ENCODE results near the gene SH3PXD2B. TPM values are rescaled to one million over a fixed set of nuclear protein-coding genes. Genes with fewer than 3 reads are reported as not detected.

The SH3PXD2B gene
- total and polyA plus RNA-seq, 8 donors: 4.2 to 24.9 (median 11.0) TPM

GRCh38 chr5:172396220-172396619 is 58.1 kb downstream of the SH3PXD2B start:
- Histone ChIP-seq H3K27ac (no peak overlapping the region), H3K4me1 (no peaks in the 10 kb centered on the region), H3K9me3 (no peaks in the 10 kb centered on the region), H3K27me3 (no peaks in the 10 kb centered on the region), H3K36me3 (no peaks in the 10 kb centered on the region), H3K4me3 (no peak overlapping the region)
- DNase-seq (no peak), ATAC-seq (no peak), FAIRE-seq (no peak)
- 98% methylated on average over 3 of the region's 3 CpGs for WGBS, 2 donors
- TF ChIP-seq CTCF (IDR thresholded peaks at IDR 0.05): no peak
- intact Hi-C loops (cut with DNase I): no loop called here

GRCh38 chr5:172395483-172395882 is 58.8 kb downstream of the SH3PXD2B start:
- Histone ChIP-seq H3K27me3 (no peaks in the 10 kb centered on the region), H3K36me3 (no peaks in the 10 kb centered on the region), H3K4me1 (no peaks in the 10 kb centered on the region), H3K27ac (no peak overlapping the region), H3K9me3 (no peaks in the 10 kb centered on the region), H3K4me3 (no peak overlapping the region)
- intact Hi-C loops (cut with DNase I): no loop called here
- ATAC-seq: no peak
- no peak for FAIRE-seq
- no peak for DNase-seq
- no peak for TF ChIP-seq CTCF (IDR thresholded peaks at IDR 0.05)
- WGBS, 2 donors: 82 to 94% methylated on average over 5 of the region's 5 CpGs

GRCh38 chr5:172389578-172390112 is 64.7 kb downstream of the SH3PXD2B start:
- no peak for FAIRE-seq

GRCh38 chr5:172388246-172388733 is 66.0 kb downstream of the SH3PXD2B start:
- no peaks in the 10 kb centered on the region for H3K36me3 ChIP-seq
- no peaks in the 10 kb centered on the region for H3K9me3 ChIP-seq
- ATAC-seq (no peak), DNase-seq (no peak), FAIRE-seq (no peak)
- H3K4me3 ChIP-seq: no peak overlapping the region
- intact Hi-C loops (cut with DNase I): no loop called here
- TF ChIP-seq CTCF (IDR thresholded peaks at IDR 0.05): no peak
- no peaks in the 10 kb centered on the region for H3K27me3 ChIP-seq
- H3K27ac ChIP-seq: no peak overlapping the region
- WGBS, 2 donors: 87 to 93% methylated on average over 2 of the region's 2 CpGs
- H3K4me1 ChIP-seq: peaks cover 0 to 6% (median 3%) of the 10 kb centered on the region in 3 donors

More at GRCh38 chr5:172389578-172390112, 64.7 kb downstream of the SH3PXD2B start:
- H3K4me1 ChIP-seq: no peaks in the 10 kb centered on the region
- ATAC-seq (no peak), DNase-seq (no peak)
- no peaks in the 10 kb centered on the region for H3K36me3 ChIP-seq
- no peak for TF ChIP-seq CTCF (IDR thresholded peaks at IDR 0.05)
- H3K9me3 ChIP-seq: no peaks in the 10 kb centered on the region
- no peak overlapping the region for H3K4me3 ChIP-seq
- no peak overlapping the region for H3K27ac ChIP-seq
- intact Hi-C loops (cut with DNase I): no loop called here
- WGBS, 2 donors: 75 to 96% methylated on average over 2 of the region's 2 CpGs
- H3K27me3 ChIP-seq: no peaks in the 10 kb centered on the region

- H3K4me1 ChIP-seq: peaks cover 0 to 12% (median 11%) of the 10 kb centered on the region in 3 donors
- intact Hi-C loops (cut with DNase I): no loop called here
- no peak for FAIRE-seq
- H3K27ac ChIP-seq: no peak overlapping the region
- 81 to 90% methylated on average over 5 of the region's 5 CpGs for WGBS, 2 donors
- no peak for DNase-seq
- H3K9me3 ChIP-seq: no peaks in the 10 kb centered on the region
- no peak overlapping the region for H3K4me3 ChIP-seq
- H3K36me3 ChIP-seq: no peaks in the 10 kb centered on the region
- H3K27me3 ChIP-seq: no peaks in the 10 kb centered on the region
- ATAC-seq: no peak
- TF ChIP-seq CTCF (IDR thresholded peaks at IDR 0.05): no peak
Observed at GRCh38 chr5:172385707-172386106, 68.6 kb downstream of the SH3PXD2B start.
